CD4-positive, alpha-beta T cell (primary cell): Measurements from ENCODE around the gene VEPH1. TPM values are rescaled to one million over a fixed set of nuclear protein-coding genes. Genes with fewer than 3 reads are reported as not detected.

Experiments used
- ATAC-seq: fragments of 200-7000 bp; cut with Tn5 transposase; one replicate; pipeline ENCODE4 v1.10.0; 2022; ENCODE audit warnings: mild to moderate bottlenecking; ENCODE audit not compliant: poor library complexity
- CTCF ChIA-PET: fragments of 350-600 bp; sonication (Branson Sonifier 250); formaldehyde crosslinking; loops from one replicate; lab custom pipeline; 2021; ENCODE audit warnings: antibody characterized with exemption, inconsistent platforms; lab: Charles Lee
- POLR2A ChIA-PET: fragments of 350-600 bp; sonication (Branson Sonifier 250); formaldehyde crosslinking; loops from one replicate; lab custom pipeline; 2021; ENCODE audit warnings: antibody characterized with exemption, inconsistent platforms; lab: Charles Lee
- DNase-seq, 14 experiments: peaks; one replicate each; pipeline ENCODE4 v3.0.0-alpha.2; 2013 to 2020; ENCODE audit warnings: mixed read lengths in 2 of 14
- H3K27ac ChIP-seq, 2 donors: one replicate each; pipeline versions ENCODE4 v1.5.1 to v1.7.0; 2013; ENCODE audit warnings: low read length in 2 of 2, low read depth in 1 of 2, mild to moderate bottlenecking in 1 of 2
- H3K27me3 ChIP-seq, 2 experiments: 1 replicate in 1 of 2; 2 replicates in 1 of 2; pipeline versions ENCODE4 v1.6.1 to v1.7.0; 2013; ENCODE audit warnings: low read length in 2 of 2, control low read depth in 1 of 2, mild to moderate bottlenecking in 1 of 2, moderate library complexity in 1 of 2; ENCODE audit not compliant: insufficient read depth in 2 of 2, control insufficient read depth in 1 of 2
- H3K36me3 ChIP-seq: one replicate; pipeline ENCODE4 v1.6.1; 2013; ENCODE audit warnings: low read length, control low read depth; ENCODE audit not compliant: insufficient read depth
- H3K4me1 ChIP-seq: one replicate; pipeline ENCODE4 v1.6.1; 2013; ENCODE audit warnings: low read length, control low read depth; ENCODE audit not compliant: insufficient read depth
- H3K4me3 ChIP-seq: one replicate; pipeline ENCODE4 v1.5.1; 2013; ENCODE audit warnings: mild to moderate bottlenecking, low read length, moderate library complexity
- H3K9me3 ChIP-seq, 2 experiments: 1 replicate in 1 of 2; 2 replicates in 1 of 2; pipeline versions ENCODE4 v1.6.1 to v1.7.0; 2013; ENCODE audit warnings: low read length in 2 of 2, mild to moderate bottlenecking in 2 of 2, control low read depth in 1 of 2, moderate library complexity in 1 of 2; ENCODE audit not compliant: control insufficient read depth in 1 of 2, insufficient read depth in 1 of 2
- H3K27ac Mint-ChIP-seq: one replicate; pipeline ENCODE4 v1.8.0; 2020; ENCODE audit warnings: mixed read lengths
- H3K27me3 Mint-ChIP-seq: one replicate; pipeline ENCODE4 v1.8.0; 2021; ENCODE audit warnings: mixed read lengths
- H3K36me3 Mint-ChIP-seq: one replicate; pipeline ENCODE4 v1.8.0; 2021; ENCODE audit warnings: low read depth, mixed read lengths
- H3K4me1 Mint-ChIP-seq: one replicate; pipeline ENCODE4 v1.8.0; 2021; ENCODE audit warnings: low read depth, mixed read lengths
- H3K4me3 Mint-ChIP-seq: one replicate; pipeline ENCODE4 v1.8.0; 2020; ENCODE audit warnings: mild to moderate bottlenecking, mixed read lengths
- H3K9me3 Mint-ChIP-seq: one replicate; pipeline ENCODE4 v1.8.0; 2020; ENCODE audit warnings: mixed read lengths
- CTCF ChIP-seq: fragments of 200-600 bp; IDR thresholded peaks from one replicate; pipeline ENCODE4 v1.8.0; 2022; ENCODE audit warnings: antibody characterized with exemption, mild to moderate bottlenecking
- intact Hi-C, 2 experiments: fragments of 100-400 bp; cut with DNase I in 1 of 2; cut with micrococcal nuclease in 1 of 2; formaldehyde crosslinking; loops; one replicate each; pipeline versions ENCODE4 v1.15.1 to v1.9.0; 2023 to 2025; cut with DNase I, micrococcal nuclease
- total RNA-seq, 174 experiments: library from RNA in 2 of 174; stranded (reverse) in 2 of 174; gene quantifications; one replicate each; pipeline ENCODE4 v1.2.3 and lab custom pipeline; 2021 to 2026

VEPH1 gene
- total RNA-seq, 2 experiments from 2014 or later, result not detected

GRCh38 chr3:157381606-157382005, 121.6 kb downstream of the VEPH1 start:
- no peaks in the 10 kb centered on the region for H3K36me3 ChIP-seq
- H3K4me3 ChIP-seq, result no peak overlapping the region
- no peaks in the 10 kb centered on the region for H3K9me3 ChIP-seq
- Mint-ChIP-seq H3K27me3 (no peaks in the 10 kb centered on the region), H3K9me3 (no peaks in the 10 kb centered on the region), H3K4me1 (no peaks in the 10 kb centered on the region), H3K4me3 (no peak overlapping the region), H3K36me3 (no peaks in the 10 kb centered on the region), H3K27ac (no peak overlapping the region)
- H3K4me1 ChIP-seq, result no peaks in the 10 kb centered on the region
- POLR2A ChIA-PET, result no interaction called here
- ATAC-seq (no peak), DNase-seq (no peak)
- intact Hi-C loops, result no loop called here
- no peaks in the 10 kb centered on the region for H3K27me3 ChIP-seq
- H3K27ac ChIP-seq, result no peak overlapping the region
- no peak for TF ChIP-seq CTCF
- CTCF ChIA-PET, result no interaction called here

GRCh38 chr3:157379525-157380140, 123.6 kb downstream of the VEPH1 start:
- Mint-ChIP-seq H3K36me3 (no peaks in the 10 kb centered on the region), H3K4me3 (no peak overlapping the region), H3K9me3 (no peaks in the 10 kb centered on the region), H3K4me1 (no peaks in the 10 kb centered on the region), H3K27ac (no peak overlapping the region), H3K27me3 (no peaks in the 10 kb centered on the region)
- intact Hi-C loops, result no loop called here
- no peaks in the 10 kb centered on the region for H3K27me3 ChIP-seq
- DNase-seq (no peak), ATAC-seq (no peak)
- no peak overlapping the region for H3K4me3 ChIP-seq
- no peak for TF ChIP-seq CTCF
- CTCF ChIA-PET, result no interaction called here
- no peaks in the 10 kb centered on the region for H3K9me3 ChIP-seq
- H3K36me3 ChIP-seq, result no peaks in the 10 kb centered on the region
- no peak overlapping the region for H3K27ac ChIP-seq
- no peaks in the 10 kb centered on the region for H3K4me1 ChIP-seq
- POLR2A ChIA-PET, result no interaction called here

- Mint-ChIP-seq H3K4me1 (no peaks in the 10 kb centered on the region), H3K9me3 (no peaks in the 10 kb centered on the region), H3K27ac (no peak overlapping the region), H3K4me3 (no peak overlapping the region), H3K27me3 (no peaks in the 10 kb centered on the region), H3K36me3 (no peaks in the 10 kb centered on the region)
- TF ChIP-seq CTCF, result no peak
- no peaks in the 10 kb centered on the region for H3K9me3 ChIP-seq
- H3K4me3 ChIP-seq, result no peak overlapping the region
- no peaks in the 10 kb centered on the region for H3K4me1 ChIP-seq
- ChIA-PET POLR2A (no interaction called here), CTCF (no interaction called here)
- H3K36me3 ChIP-seq, result no peaks in the 10 kb centered on the region
- DNase-seq (no peak), ATAC-seq (no peak)
- no peak overlapping the region for H3K27ac ChIP-seq
- intact Hi-C loops, result no loop called here
- H3K27me3 ChIP-seq, result no peaks in the 10 kb centered on the region
Observed at GRCh38 chr3:157376603-157377300, 126.5 kb downstream of the VEPH1 start.
